Upper lobe of right lung (tissue), 1 donor: ENCODE data around the gene TMEM163. TPM values are rescaled to one million over a fixed set of nuclear protein-coding genes. Genes with fewer than 3 reads are reported as not detected.

Experiments used
- ATAC-seq: fragments of 200-7000 bp; cut with Tn5 transposase; one replicate; pipeline ENCODE4 v1.9.1; 2020; ENCODE audit warnings: mild to moderate bottlenecking, moderate library complexity
- DNase-seq: peaks from one replicate; pipeline ENCODE4 v3.0.0-alpha.2; 2020
- H3K27ac ChIP-seq: fragments of 200-600 bp; one replicate; pipeline ENCODE4 v1.8.0; 2022
- H3K27me3 ChIP-seq: fragments of 200-600 bp; one replicate; pipeline ENCODE4 v1.8.0; 2022; ENCODE audit warnings: mild to moderate bottlenecking
- H3K36me3 ChIP-seq: fragments of 200-600 bp; one replicate; pipeline ENCODE4 v1.8.0; 2022
- H3K4me1 ChIP-seq: fragments of 200-600 bp; one replicate; pipeline ENCODE4 v1.8.0; 2022
- H3K4me3 ChIP-seq: fragments of 200-600 bp; one replicate; pipeline ENCODE4 v1.8.0; 2022; ENCODE audit warnings: mild to moderate bottlenecking
- H3K9me3 ChIP-seq: fragments of 200-600 bp; one replicate; pipeline ENCODE4 v1.8.0; 2022
- intact Hi-C: fragments of 100-400 bp; cut with DNase I; formaldehyde crosslinking; loops from one replicate; pipeline ENCODE4 v1.11.0; 2022
- total RNA-seq: library from RNA; stranded (reverse); fragmentation: NEBNext Ultra II Directional; extraction: Animal tissue kit (Norgen Biotek cat#: 25700); gene quantifications from one replicate; pipeline ENCODE4 v1.2.1, GENCODE V29; 2021
- TF ChIP-seq, protein P1 (sequence below): fragments of 200-600 bp; IDR thresholded peaks from one replicate; pipeline ENCODE4 v1.8.0; 2022; ENCODE audit warnings: antibody characterized with exemption
- donor health status: DM: no; HTN: yes; CAD: no; lungs with severe emphysema.

TMEM163 gene
- total RNA-seq, 1 donor from 2014 or later = 34.6 TPM

DNA sequence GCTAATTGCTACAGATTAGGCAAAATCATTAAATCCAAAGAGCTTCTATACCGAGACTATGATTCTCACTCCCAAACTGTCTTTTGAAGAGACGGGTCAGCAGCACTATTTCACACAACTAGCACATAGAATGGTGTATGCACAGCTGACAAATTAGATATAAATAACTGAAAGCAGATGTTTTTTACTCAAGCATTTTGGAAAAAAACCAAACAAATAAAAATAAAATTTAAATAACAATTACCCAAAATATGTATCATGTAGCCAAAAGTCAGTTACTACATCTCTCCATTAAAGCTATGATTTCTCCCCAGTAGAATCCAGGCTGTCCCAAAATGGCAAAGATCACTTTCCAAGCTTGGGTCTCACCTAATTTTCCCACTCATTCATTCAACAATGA lies 107.9 kb downstream of the TMEM163 start:
- no peaks in the 10 kb centered on the region for H3K36me3 ChIP-seq
- H3K9me3 ChIP-seq = peaks cover 2% of the 10 kb centered on the region
- no peak overlapping the region for H3K4me3 ChIP-seq
- no peak overlapping the region for H3K27ac ChIP-seq
- intact Hi-C loops = no loop called here
- TF ChIP-seq, protein P1, sequence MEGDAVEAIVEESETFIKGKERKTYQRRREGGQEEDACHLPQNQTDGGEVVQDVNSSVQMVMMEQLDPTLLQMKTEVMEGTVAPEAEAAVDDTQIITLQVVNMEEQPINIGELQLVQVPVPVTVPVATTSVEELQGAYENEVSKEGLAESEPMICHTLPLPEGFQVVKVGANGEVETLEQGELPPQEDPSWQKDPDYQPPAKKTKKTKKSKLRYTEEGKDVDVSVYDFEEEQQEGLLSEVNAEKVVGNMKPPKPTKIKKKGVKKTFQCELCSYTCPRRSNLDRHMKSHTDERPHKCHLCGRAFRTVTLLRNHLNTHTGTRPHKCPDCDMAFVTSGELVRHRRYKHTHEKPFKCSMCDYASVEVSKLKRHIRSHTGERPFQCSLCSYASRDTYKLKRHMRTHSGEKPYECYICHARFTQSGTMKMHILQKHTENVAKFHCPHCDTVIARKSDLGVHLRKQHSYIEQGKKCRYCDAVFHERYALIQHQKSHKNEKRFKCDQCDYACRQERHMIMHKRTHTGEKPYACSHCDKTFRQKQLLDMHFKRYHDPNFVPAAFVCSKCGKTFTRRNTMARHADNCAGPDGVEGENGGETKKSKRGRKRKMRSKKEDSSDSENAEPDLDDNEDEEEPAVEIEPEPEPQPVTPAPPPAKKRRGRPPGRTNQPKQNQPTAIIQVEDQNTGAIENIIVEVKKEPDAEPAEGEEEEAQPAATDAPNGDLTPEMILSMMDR = no peak
- ATAC-seq = no peak
- DNase-seq = no peak
- H3K4me1 ChIP-seq = no peaks in the 10 kb centered on the region
- H3K27me3 ChIP-seq = no peaks in the 10 kb centered on the region

DNA sequence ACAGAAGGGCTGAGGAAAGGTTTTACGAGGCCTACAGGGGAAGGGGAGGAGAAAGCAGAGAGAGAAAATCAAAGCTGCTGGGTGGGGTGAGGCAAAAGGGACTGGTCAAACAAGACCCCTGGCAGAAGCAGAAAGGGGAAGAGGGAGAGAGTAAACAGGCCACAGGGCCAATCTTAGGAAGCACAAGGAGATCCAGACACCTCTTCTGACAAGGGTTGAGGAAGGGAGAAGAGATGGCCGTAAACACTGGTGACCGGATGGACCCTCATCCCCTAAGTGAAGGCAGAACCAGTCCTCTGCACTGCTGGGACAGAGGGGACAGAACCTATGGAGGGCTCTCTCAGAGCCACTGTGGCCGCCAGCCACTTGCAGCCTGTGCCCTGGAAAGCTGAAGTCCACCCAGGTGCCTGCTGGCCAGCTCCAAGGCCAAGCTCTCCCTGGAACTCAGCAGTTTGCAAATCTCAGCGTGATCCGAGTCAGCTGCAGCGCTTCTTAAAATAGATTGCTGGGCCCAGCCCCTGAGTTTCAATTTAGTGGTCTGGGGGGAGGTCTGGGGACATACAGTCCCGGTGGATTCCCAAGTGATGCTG lies 108.8 kb downstream of the TMEM163 start:
- intact Hi-C loops = no loop called here
- Histone ChIP-seq H3K36me3 (no peaks in the 10 kb centered on the region), H3K27me3 (no peaks in the 10 kb centered on the region), H3K9me3 (peaks cover 2% of the 10 kb centered on the region), H3K27ac (no peak overlapping the region), H3K4me1 (no peaks in the 10 kb centered on the region), H3K4me3 (no peak overlapping the region)
- TF ChIP-seq, protein P1 = no peak
- peak; percentile 28 for ATAC-seq
- no peak for DNase-seq

GRCh38 chr2:134603966-134604365 lies 114.8 kb downstream of the TMEM163 start:
- DNase-seq = no peak

DNA sequence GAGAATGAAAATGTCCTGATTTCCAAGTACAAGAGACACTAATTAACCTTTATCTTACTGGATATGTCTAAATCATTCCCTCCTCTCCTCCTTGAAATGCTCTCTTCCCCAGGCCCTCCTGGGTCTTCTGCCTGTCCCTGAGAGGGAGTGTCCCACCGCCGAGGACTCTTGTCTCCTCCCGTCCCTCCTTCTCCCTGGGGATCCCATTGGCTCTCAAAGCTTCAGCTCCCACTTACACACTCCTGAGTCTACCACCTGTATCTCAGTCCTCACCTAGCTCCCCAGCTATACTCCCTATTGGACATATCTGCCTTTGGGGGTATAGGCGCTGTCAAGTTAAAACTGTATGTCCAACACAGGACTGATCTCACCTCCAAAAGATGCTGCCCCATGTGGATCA lies 116.1 kb downstream of the TMEM163 start:
- Histone ChIP-seq H3K4me3 (no peak overlapping the region), H3K9me3 (no peaks in the 10 kb centered on the region), H3K27ac (no peak overlapping the region), H3K27me3 (no peaks in the 10 kb centered on the region), H3K36me3 (no peaks in the 10 kb centered on the region), H3K4me1 (no peaks in the 10 kb centered on the region)
- ATAC-seq = no peak
- TF ChIP-seq, protein P1 = no peak
- no peak for DNase-seq
- intact Hi-C loops = no loop called here

More at GRCh38 chr2:134603966-134604365, 114.8 kb downstream of the TMEM163 start:
- H3K4me1 ChIP-seq = no peaks in the 10 kb centered on the region
- no peak overlapping the region for H3K27ac ChIP-seq
- H3K4me3 ChIP-seq = no peak overlapping the region
- TF ChIP-seq, protein P1 = no peak
- H3K36me3 ChIP-seq = no peaks in the 10 kb centered on the region
- no peaks in the 10 kb centered on the region for H3K9me3 ChIP-seq
- intact Hi-C loops = no loop called here
- no peak for ATAC-seq
- no peaks in the 10 kb centered on the region for H3K27me3 ChIP-seq

- Histone ChIP-seq H3K9me3 (no peaks in the 10 kb centered on the region), H3K27ac (no peak overlapping the region), H3K27me3 (no peaks in the 10 kb centered on the region), H3K4me3 (no peak overlapping the region), H3K4me1 (no peaks in the 10 kb centered on the region), H3K36me3 (no peaks in the 10 kb centered on the region)
- no peak for ATAC-seq
- TF ChIP-seq, protein P1 = no peak
- no peak for DNase-seq
- intact Hi-C loops = no loop called here
Measured at GRCh38 chr2:134601264-134601663, 117.5 kb downstream of the TMEM163 start.

- no peak for DNase-seq
- H3K36me3 ChIP-seq = no peaks in the 10 kb centered on the region
- no peaks in the 10 kb centered on the region for H3K27me3 ChIP-seq
- ATAC-seq = no peak
- TF ChIP-seq, protein P1 = no peak
- no peaks in the 10 kb centered on the region for H3K9me3 ChIP-seq
- H3K4me1 ChIP-seq = no peaks in the 10 kb centered on the region
- no peak overlapping the region for H3K4me3 ChIP-seq
- H3K27ac ChIP-seq = no peak overlapping the region
- intact Hi-C loops = no loop called here
Measured at GRCh38 chr2:134600208-134600607, 118.6 kb downstream of the TMEM163 start.
